Endothelial cell of umbilical vein (primary cell): ENCODE measurements around the gene LRRN4.

Experiments used
- CTCF ChIP-seq, 2 donors: IDR thresholded peaks; 1 replicate in 1 of 2; 2 replicates in 1 of 2; pipeline ENCODE4 v1.5.1; 2011; ENCODE audit warnings: low read length in 2 of 2, mild to moderate bottlenecking in 2 of 2, moderate library complexity in 2 of 2, control low read depth in 1 of 2, inconsistent platforms in 1 of 2, low read depth in 1 of 2; ENCODE audit not compliant: insufficient read depth in 1 of 2; ENCODE audit errors: extremely low read depth in 1 of 2
- MYC ChIP-seq: IDR thresholded peaks from one replicate; pipeline ENCODE4 v1.6.1; 2011; ENCODE audit warnings: mild to moderate bottlenecking, low read depth, low read length

- no peak for TF ChIP-seq CTCF (IDR thresholded peaks at IDR 0.05; ENCODE audit: extremely low read depth in 1 of 2, insufficient read depth in 1 of 2, low read depth in 1 of 2, low read length in 2 of 2)
- TF ChIP-seq MYC: no peak
Observed at GRCh38 chr20:6067763-6068318, 14.0 kb upstream of the LRRN4 start.
